ENCODE results near the gene FBXO46. TPM values are rescaled to one million over a fixed set of nuclear protein-coding genes. Genes with fewer than 3 reads are reported as not detected.

The FBXO46 gene
- polyA plus RNA-seq, 1 of the 3 experiments (the other 2 are of a cell fraction), result 5.6 TPM

- ChIA-PET POLR2A (no interaction called here), CTCF (interaction anchor here (0.9 to 1.5 kb wide), 2 partner anchors 37 to 84 kb away, joined by 4 to 8 read pairs; partner anchors contain the start of gene SIX5)
- Histone ChIP-seq H3K4me2 (no peak within 1 kb of the TSS), H3K27ac (ENCODE audit: low read depth in 2 of 2, low read length in 1 of 2) (no peak within 1 kb of the TSS), H3F3A (replicated peaks; ENCODE audit: insufficient read depth) (no peaks in the 10 kb centered on the region), H3K4me1 (ENCODE audit: control insufficient read depth in 1 of 2, insufficient read depth in 2 of 2, low read depth in 1 of 2, low read length in 1 of 2) (peaks cover 0 to 3% of the 10 kb centered on the region in 2 experiments; a peak in 1 of 4 replicates), H3K4me3 (ENCODE audit: low read depth in 2 of 2, low read length in 1 of 2) (no peak within 1 kb of the TSS), H3K9me2 (no peaks in the 10 kb centered on the region), H3K27me3 (ENCODE audit: insufficient read depth) (no peaks in the 10 kb centered on the region), H2AFZ (ENCODE audit: low read depth) (no peak within 1 kb of the TSS), H3K9me3 (no peaks in the 10 kb centered on the region), H3K9ac (no peak within 1 kb of the TSS), H3K79me2 (ENCODE audit: insufficient read depth) (peaks cover 27% of the 10 kb centered on the region), H3K36me3 (replicated peaks in 1 of 2; ENCODE audit: control insufficient read depth in 1 of 2, insufficient read depth in 2 of 2, low read length in 1 of 2) (no peaks in the 10 kb centered on the region), H4K20me1 (ENCODE audit: insufficient read depth) (no peaks in the 10 kb centered on the region)
- 96% methylated on average over 56 of the region's 59 CpGs for whole genome bisulfite sequencing (ENCODE audit: low lambda C conversion rate)
- no peak for DNase-seq
- TF ChIP-seq, protein P1, sequence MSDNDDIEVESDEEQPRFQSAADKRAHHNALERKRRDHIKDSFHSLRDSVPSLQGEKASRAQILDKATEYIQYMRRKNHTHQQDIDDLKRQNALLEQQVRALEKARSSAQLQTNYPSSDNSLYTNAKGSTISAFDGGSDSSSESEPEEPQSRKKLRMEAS (IDR thresholded peaks at IDR 0.05; ENCODE audit: low read depth), result no peak
- no peak for TF ChIP-seq SMC3 (IDR thresholded peaks at IDR 0.05; ENCODE audit: low read depth, low read length)
- no peak for TF ChIP-seq MEF2A (IDR thresholded peaks at IDR 0.05; ENCODE audit: borderline replicate concordance, low read depth)
- TF ChIP-seq EP300 (IDR thresholded peaks at IDR 0.05; ENCODE audit: borderline replicate concordance in 1 of 2, low read depth in 1 of 2, low read length in 1 of 2), result no peak
- no peak for TF ChIP-seq TEAD4 (IDR thresholded peaks at IDR 0.05; ENCODE audit: borderline replicate concordance, insufficient read depth)
- TF ChIP-seq EZH2phosphoT487 (IDR thresholded peaks at IDR 0.05; ENCODE audit: borderline replicate concordance, low read depth), result no peak
- TF ChIP-seq ZBTB33 (IDR thresholded peaks at IDR 0.05; ENCODE audit: borderline replicate concordance, low read depth), result no peak
- TF ChIP-seq FOXJ3 (CRISPR knock-in tag; IDR thresholded peaks at IDR 0.05), result no peak
- no peak for TF ChIP-seq FOSL2 (IDR thresholded peaks at IDR 0.05; ENCODE audit: borderline replicate concordance, low read depth)
- TF ChIP-seq RCOR1 (IDR thresholded peaks at IDR 0.05; ENCODE audit: low read length), result no peak
- TF ChIP-seq, protein P2, sequence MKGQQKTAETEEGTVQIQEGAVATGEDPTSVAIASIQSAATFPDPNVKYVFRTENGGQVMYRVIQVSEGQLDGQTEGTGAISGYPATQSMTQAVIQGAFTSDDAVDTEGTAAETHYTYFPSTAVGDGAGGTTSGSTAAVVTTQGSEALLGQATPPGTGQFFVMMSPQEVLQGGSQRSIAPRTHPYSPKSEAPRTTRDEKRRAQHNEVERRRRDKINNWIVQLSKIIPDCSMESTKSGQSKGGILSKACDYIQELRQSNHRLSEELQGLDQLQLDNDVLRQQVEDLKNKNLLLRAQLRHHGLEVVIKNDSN (IDR thresholded peaks at IDR 0.05; ENCODE audit: borderline replicate concordance, low read depth), result no peak
- no peak for TF ChIP-seq FOXM1 (IDR thresholded peaks at IDR 0.05; ENCODE audit: low read depth)
Observed at GRCh38 chr19:45733160-45733810, 2.6 kb upstream of the FBXO46 start, which contains the start of gene MEIOSIN. Gene MEIOSIN (plus strand): TSS chr19:45733439. CDS start chr19:45735377, 1,938 bp downstream.

- no peaks in the 10 kb centered on the region for H3K36me3 ChIP-seq (replicated peaks in 1 of 2; ENCODE audit: control insufficient read depth in 1 of 2, insufficient read depth in 2 of 2, low read length in 1 of 2)
- H3K9me3 ChIP-seq, result no peaks in the 10 kb centered on the region
- H3K79me2 ChIP-seq (ENCODE audit: insufficient read depth), result peaks cover 62% of the 10 kb centered on the region
- H3K4me3 ChIP-seq (ENCODE audit: low read depth in 2 of 2, low read length in 1 of 2), result peak overlapping the region; percentile 67 to 77
- H3K9me2 ChIP-seq, result no peaks in the 10 kb centered on the region
- ChIA-PET CTCF (interaction anchor here (0.6 to 2.1 kb wide), 11 partner anchors 11 to 160 kb away, joined by 3 to 10 read pairs (median 3); partner anchors contain the start of genes QPCTL, SIX5 and SNRPD2), POLR2A (interaction anchor here (1.2 to 2.0 kb wide), 5 partner anchors 11 to 637 kb away, joined by 3 to 9 read pairs (median 4); partner anchors contain the start of genes QPCTL and SNRPD2)
- no peaks in the 10 kb centered on the region for H3F3A ChIP-seq (replicated peaks; ENCODE audit: insufficient read depth)
- H3K4me2 ChIP-seq, result peak overlapping the region; percentile 93
- H3K9ac ChIP-seq, result peak overlapping the region; percentile 81
- DNase-seq, result no peak
- 11% methylated on average over 9 of the region's 10 CpGs for WGBS (ENCODE audit: low lambda C conversion rate)
- H2AFZ ChIP-seq (ENCODE audit: low read depth), result no peak overlapping the region
- no peaks in the 10 kb centered on the region for H4K20me1 ChIP-seq (ENCODE audit: insufficient read depth)
- peaks cover 0 to 3% of the 10 kb centered on the region in 2 experiments; a peak in 1 of 4 replicates for H3K4me1 ChIP-seq (ENCODE audit: control insufficient read depth in 1 of 2, insufficient read depth in 2 of 2, low read depth in 1 of 2, low read length in 1 of 2)
- peak overlapping the region in 1 of 2 experiments; percentile 23; a peak in 2 of 4 replicates for H3K27ac ChIP-seq (ENCODE audit: low read depth in 2 of 2, low read length in 1 of 2)
- H3K27me3 ChIP-seq (ENCODE audit: insufficient read depth), result no peaks in the 10 kb centered on the region
- no peak for TF ChIP-seq ZBTB33 (IDR thresholded peaks at IDR 0.05; ENCODE audit: borderline replicate concordance, low read depth)
- TF ChIP-seq SIN3A (IDR thresholded peaks at IDR 0.05; ENCODE audit: borderline replicate concordance, low read depth, low read length), result no peak
- no peak for TF ChIP-seq FOSL2 (IDR thresholded peaks at IDR 0.05; ENCODE audit: borderline replicate concordance, low read depth)
- TF ChIP-seq RAD21 (IDR thresholded peaks at IDR 0.05; ENCODE audit: low read length), result no peak
- no peak for TF ChIP-seq CTCF (IDR thresholded peaks at IDR 0.05)
- TF ChIP-seq MEF2A (IDR thresholded peaks at IDR 0.05; ENCODE audit: borderline replicate concordance, low read depth), result no peak
- no peak for TF ChIP-seq TCF12 (IDR thresholded peaks at IDR 0.05)
- TF ChIP-seq CHD2 (IDR thresholded peaks at IDR 0.05; ENCODE audit: low read length, partially characterized antibody), result no peak
- TF ChIP-seq MXI1 (IDR thresholded peaks at IDR 0.05; ENCODE audit: low read depth, low read length), result no peak
- TF ChIP-seq EP300 (IDR thresholded peaks at IDR 0.05; ENCODE audit: borderline replicate concordance in 1 of 2, low read depth in 1 of 2, low read length in 1 of 2), result no peak
Observed at GRCh38 chr19:45729800-45730290, 851 bp downstream of the FBXO46 start.
